ENCODE measurements around the gene CAPN15.

Gene CAPN15

GRCh38 chr16:580141-580945, 52.8 kb downstream of the CAPN15 start:
- DNase-seq = no peak

- DNase-seq = no peak
Observed at GRCh38 chr16:580946-581498, 53.5 kb downstream of the CAPN15 start.

- DNase-seq = no peak
Observed at GRCh38 chr16:582218-582613, 54.7 kb downstream of the CAPN15 start.

DNA sequence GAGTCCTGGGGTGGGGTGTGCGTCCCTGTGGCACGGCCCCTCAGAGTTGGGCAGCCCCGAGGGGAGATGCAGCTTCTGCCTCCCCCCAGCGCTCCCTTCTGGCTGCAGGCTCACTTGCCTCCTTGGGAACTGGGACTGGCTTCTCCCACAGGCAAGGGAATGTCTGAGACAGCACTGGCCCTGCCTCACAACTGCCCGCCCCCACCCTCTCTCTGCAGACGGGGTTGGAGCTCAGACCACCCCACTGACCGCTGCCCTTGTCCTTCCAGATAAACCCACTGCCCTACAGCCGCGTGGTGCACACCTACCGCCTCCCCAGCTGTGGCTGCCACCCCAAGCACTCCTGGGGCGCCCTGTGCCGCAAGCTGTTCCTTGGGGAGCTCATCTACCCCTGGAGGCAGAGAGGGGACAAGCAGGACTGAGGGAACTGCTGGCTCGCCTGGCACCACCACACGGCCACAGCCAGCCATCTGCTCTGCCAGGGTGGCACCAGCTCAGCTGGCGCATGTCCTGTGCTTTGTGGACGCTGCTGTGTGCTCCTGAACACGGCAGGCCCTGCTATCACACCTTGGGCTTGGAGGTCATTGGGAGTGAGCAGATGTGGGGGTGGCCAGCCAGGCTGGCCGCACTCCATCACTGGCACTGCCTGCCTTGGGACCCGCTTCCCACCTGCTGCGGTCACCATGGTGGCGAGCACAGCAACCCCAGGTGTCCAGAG, 55.3 kb downstream of the CAPN15 start:
- DNase-seq = no peak

DNA sequence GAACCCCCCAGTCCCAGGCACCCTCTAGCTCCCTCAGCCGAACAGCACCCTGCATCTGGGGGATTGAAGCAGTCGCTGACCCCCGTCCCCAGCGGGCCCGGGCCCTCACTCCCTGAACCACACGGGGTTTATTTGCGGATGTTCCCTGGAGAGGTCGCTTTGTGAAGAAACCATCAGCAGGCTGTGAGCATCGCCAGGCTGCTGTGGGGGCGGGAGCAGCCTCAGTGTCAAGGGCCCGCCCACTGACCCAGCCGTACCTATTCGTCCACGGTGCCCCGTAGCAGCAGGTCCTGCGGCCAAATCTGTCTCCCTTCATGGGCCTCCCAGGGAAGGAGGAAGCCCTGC, 55.9 kb downstream of the CAPN15 start:
- no peak for DNase-seq

DNA sequence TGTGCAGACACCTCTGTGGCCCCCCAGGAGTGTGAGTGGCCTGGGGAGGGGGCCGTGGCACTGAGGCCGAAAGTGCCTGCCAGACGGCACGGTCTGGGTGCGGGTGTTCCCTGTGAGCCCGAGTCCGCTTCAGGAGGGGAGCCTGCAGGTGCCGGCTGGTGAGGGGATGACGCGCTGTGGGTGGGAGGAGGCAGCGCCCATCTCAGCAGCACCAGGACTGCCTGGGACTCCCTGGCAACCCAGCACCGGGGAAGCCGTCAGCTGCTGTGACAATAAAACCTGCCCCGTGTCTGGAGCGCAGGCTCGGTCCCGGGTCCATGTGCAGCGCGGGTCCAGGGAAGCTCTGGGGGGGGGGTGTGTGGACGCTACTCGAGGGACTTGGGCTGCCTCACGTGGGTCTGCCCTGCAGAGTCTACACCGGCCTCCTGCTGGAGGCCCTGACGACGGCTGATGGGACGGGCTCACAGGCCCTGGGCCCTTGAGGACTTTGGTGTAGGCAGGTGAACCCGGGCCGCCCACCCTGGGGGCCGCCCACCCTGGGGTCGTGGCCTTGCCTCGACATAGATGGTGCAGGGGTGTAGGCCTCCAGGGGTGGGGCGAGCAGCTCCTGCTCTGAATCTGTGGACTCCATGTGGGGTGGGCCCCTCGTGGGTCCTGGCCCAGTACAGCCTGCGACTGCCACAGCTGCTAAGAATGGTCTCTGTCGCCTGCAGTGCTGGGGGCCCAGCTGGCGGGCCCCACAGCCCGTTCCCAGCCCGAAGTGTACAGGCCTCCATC, 56.5 kb downstream of the CAPN15 start:
- DNase-seq = no peak

DNA sequence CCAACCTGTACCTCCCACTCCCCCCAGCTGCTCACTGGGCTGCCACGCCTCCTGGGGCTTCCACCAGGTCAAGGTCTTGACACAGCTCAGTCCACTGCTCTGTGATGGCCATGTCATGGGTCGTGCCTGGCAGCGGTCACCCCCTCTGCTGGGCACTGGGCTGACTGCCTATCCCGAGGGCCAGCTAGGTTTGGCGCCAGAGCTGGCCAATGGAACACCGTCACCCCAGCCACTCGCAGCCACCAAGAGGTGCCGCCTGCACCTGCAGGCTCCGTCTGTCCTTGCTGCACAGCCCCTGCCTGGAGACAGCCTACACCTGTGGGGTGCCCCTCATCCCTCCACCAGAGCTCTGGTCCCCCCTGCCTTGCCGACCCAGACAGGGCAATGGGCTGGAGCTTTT, 57.8 kb downstream of the CAPN15 start:
- DNase-seq = no peak

DNA sequence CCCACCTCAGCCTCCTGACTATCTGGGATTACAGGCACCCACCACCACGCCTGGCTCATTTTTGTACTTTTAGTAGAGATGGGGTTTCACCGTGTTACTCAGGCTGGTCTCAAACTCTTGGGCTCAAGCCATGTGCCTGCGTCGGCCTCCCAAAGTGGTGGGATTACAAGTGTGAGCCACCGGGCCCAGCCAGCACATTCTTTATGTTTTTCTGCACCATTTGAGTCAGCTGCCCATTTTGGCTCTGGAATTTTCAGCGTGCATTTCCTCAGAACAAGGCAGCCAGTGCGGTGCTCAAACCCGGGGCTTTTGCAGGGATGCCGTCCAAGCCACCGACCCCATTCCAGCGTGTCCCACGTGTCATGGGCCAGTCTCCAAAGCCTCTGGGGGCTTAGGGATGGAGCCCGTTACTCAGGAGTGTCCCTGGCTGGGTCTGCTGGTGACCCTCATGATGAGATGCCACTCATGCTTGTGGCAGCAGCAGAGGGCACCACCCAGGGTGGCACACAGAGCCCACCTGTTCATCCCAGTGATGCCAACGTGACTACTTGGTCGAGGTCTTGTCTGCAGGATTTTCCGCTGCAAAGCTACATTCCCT, 58.6 kb downstream of the CAPN15 start:
- no peak for DNase-seq

- DNase-seq = no peak
Observed at GRCh38 chr16:586645-587590, 59.4 kb downstream of the CAPN15 start.

GRCh38 chr16:588639-588888, 61.1 kb downstream of the CAPN15 start:
- no peak for DNase-seq

- DNase-seq = peak; percentile 66
Observed at GRCh38 chr16:588889-589657, 61.6 kb downstream of the CAPN15 start.

- peak; percentile 83 for DNase-seq
Observed at GRCh38 chr16:589658-590187, 62.2 kb downstream of the CAPN15 start, which contains the start of gene RAB40C. RAB40C (plus strand) TSS chr16:590066; CDS start chr16:590292, 226 bp downstream.

GRCh38 chr16:590188-590814, 62.8 kb downstream of the CAPN15 start:
- DNase-seq = no peak

- DNase-seq = no peak
Observed at GRCh38 chr16:590815-591200, 63.3 kb downstream of the CAPN15 start.

DNA sequence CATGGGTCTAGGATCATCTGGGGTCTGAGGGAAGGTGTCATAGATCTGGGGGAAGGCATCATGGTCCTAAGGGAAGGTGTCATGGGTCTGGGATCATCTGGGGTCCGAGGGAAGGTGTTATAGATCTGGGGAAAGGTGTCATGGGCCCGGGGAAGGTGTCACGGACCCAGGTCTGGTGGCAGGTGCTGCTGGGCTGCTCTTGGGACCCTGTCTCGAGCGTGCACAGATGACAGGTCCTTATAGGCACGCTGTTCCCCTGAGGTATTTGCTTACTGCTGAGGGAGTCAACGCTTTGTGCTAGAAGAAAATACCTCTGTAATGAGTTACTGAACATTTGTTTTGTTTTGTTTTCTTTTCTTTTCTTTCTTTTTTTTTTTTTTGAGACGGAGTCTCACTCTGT, 63.7 kb downstream of the CAPN15 start:
- DNase-seq = no peak

- DNase-seq = no peak
Observed at GRCh38 chr16:591892-592517, 64.5 kb downstream of the CAPN15 start.

DNA sequence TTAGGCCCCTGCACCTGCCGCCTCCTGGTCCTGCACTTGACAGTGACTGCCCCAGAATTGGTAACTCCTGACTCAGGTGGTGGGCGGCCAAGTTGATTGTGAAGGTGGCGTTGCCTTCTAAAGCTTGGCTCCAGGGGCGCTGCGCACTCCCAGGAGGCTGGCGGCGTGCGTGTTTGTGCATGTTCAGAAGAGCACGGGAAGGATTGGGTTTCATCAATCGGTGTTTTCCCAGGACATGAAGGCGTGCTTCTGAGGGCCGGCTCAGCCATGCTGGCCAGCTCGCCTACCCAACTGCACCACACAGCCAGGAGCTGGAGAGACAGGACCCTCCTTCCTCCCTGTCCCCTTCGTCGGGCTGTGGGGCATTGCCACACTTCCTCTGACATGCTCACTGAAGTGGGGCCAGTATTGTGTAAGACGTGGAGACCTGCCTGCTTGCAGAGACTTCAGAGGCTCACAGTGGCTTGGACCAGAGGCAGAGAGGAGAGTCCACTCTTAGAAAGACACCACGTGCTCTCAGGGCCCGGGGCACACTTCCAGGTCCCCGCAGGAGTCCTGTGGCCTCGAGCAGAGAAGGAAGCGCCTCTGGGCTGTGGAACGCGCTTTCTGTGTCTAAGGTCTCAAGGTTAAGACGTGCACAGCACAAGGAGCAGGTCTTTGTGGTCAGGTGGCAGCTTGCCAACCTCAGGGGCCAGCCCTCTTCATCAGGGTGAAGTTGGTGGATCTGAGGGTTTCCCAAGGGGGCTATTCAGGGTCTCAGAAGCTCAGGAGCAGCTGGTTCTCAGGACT, 65.2 kb downstream of the CAPN15 start:
- peak; percentile 32 for DNase-seq

GRCh38 chr16:593406-593805, 65.9 kb downstream of the CAPN15 start:
- no peak for DNase-seq

DNA sequence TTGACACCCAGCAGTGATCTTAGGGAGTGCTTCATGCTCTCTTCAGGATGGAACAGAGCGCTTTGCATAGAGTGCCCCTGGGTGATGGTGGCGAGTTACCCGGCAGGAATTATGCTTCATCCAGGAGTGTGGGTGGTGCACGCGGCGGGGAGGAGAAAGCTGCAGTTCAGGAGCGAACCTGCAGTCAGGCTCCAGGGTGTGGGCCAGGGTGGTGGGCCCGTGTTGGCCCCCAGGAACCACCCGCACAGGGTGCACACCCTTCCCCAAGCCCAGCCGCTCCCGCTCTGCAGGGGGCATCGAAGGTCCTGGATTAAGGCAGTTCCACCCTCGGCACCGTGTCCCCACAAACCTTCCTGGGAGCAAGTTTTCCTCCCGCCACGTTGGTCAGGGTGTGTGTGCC, 66.3 kb downstream of the CAPN15 start:
- DNase-seq = no peak
